ENCODE results near the gene ITGA7. TPM values are rescaled to one million over a fixed set of nuclear protein-coding genes. Genes with fewer than 3 reads are reported as not detected.

Gene ITGA7
- total and polyA plus RNA-seq, 2 of the 4 experiments (the other 2 are of a cell fraction), result 3.9 to 15.7 TPM

DNA sequence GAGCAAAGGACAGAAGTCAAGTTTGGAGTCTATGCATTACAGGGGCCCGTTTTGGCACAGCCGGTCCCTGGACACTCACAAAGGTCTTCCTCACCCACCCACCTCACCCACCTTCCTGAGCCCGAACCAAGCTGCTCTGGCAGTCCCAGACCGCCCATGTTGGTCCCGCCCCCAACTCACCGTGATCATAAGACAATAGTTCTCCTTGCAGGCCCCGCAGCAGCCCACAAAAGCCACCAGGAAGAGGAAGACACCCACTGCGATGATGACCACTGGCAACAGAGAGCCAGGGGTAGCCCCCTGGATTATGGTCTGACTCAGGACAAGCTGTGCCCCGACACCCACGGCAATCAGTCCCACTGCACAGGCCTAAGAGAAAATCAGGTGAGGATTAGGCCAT, 19.3 kb upstream of the ITGA7 start:
- Histone ChIP-seq H3K9ac (ENCODE audit: low read depth, low read length) (peak overlapping the region; percentile 94), H3K4me1 (ENCODE audit: control insufficient read depth, insufficient read depth, low read length) (peaks cover 8% of the 10 kb centered on the region)

More for the DNA sequence above, 19.3 kb upstream of the ITGA7 start:
- intact Hi-C loops (cut with micrococcal nuclease) (no loop called here), dilution Hi-C loops (cut with HindIII; ENCODE audit: low sequenced_read_pairs, unreplicated experiment) (no loop called here), in situ Hi-C loops (cut with MboI; ENCODE audit: low sequenced_read_pairs) (no loop called here)
- Histone ChIP-seq H3K27me3 (ENCODE audit: control insufficient read depth, insufficient read depth, low read length) (no peaks in the 10 kb centered on the region), H3K23ac (ENCODE audit: low read depth, low read length) (peak overlapping the region; percentile 52), H2BK15ac (ENCODE audit: low read depth, low read length) (no peak overlapping the region), H3K4me2 (ENCODE audit: low read depth, low read length) (peak overlapping the region; percentile 94), H4K91ac (ENCODE audit: insufficient read depth, low read depth, low read length) (no peak overlapping the region), H3K56ac (ENCODE audit: extremely low read depth, insufficient read depth, low read length) (0 out of 2 replicates have a peak overlapping the region, but pooled peaks have one; percentile 80), H4K8ac (ENCODE audit: low read depth in 2 of 2, low read length in 2 of 2) (no peak overlapping the region), H2BK5ac (ENCODE audit: low read depth, low read length, poor library complexity, severe bottlenecking) (peak overlapping the region; percentile 94), H2AK5ac (ENCODE audit: low read depth, low read length) (no peak overlapping the region; the same call in 1 of the 2 replicates), H2BK20ac (ENCODE audit: low read depth, low read length) (no peak overlapping the region), H4K20me1 (ENCODE audit: insufficient read depth, low read length) (peaks cover 61% of the 10 kb centered on the region), H2AK9ac (replicated peaks; ENCODE audit: low read depth, low read length, poor library complexity) (peak overlapping the region; percentile 87), H2AFZ (replicated peaks; ENCODE audit: low read length, poor library complexity) (no peak overlapping the region), H3K36me3 (ENCODE audit: control insufficient read depth, insufficient read depth, low read length) (peaks cover 45% of the 10 kb centered on the region), H3K27ac (ENCODE audit: insufficient read depth, low read length) (peak overlapping the region; percentile 98), H2BK120ac (ENCODE audit: low read depth, low read length) (no peak overlapping the region), H3K14ac (replicated peaks; ENCODE audit: low read depth, low read length) (peak overlapping the region; percentile 68), H3K4me3 (ENCODE audit: insufficient read depth, low read depth, low read length) (peak overlapping the region; percentile 90), H3K18ac (ENCODE audit: low read depth, low read length) (no peak overlapping the region), H4K5ac (ENCODE audit: low read depth, low read length) (no peak overlapping the region), H3K4ac (ENCODE audit: low read depth, low read length) (peak overlapping the region; percentile 59), H3K79me1 (ENCODE audit: low read depth in 1 of 2, low read length in 2 of 2) (peaks cover 10 to 69% of the 10 kb centered on the region in 2 experiments), H3K9me1 (ENCODE audit: insufficient read depth, low read length) (no peaks in the 10 kb centered on the region), H3K9me3 (ENCODE audit: control insufficient read depth, insufficient read depth, low read length) (no peaks in the 10 kb centered on the region)
- 60% methylated on average over 1 of the region's 10 CpGs; no CpG with 5 or more reads in 1 of the 2 experiments for WGBS, 2 experiments (ENCODE audit: extremely low coverage in 2 of 2, insufficient read length in 1 of 2)
- TF ChIP-seq SMC3 (IDR thresholded peaks at IDR 0.05; ENCODE audit: low read depth, low read length) (no peak), FOS (IDR thresholded peaks at IDR 0.05; ENCODE audit: low read depth, low read length) (no peak)
- no peak for ATAC-seq (ENCODE audit: low read depth)
- DNase-seq, result no peak
- CTCF ChIA-PET, result no interaction called here
- no TSS peak for BruUV-seq (replicated peaks)
- POLR2A ChIA-PET (ENCODE audit: unreplicated experiment), result no interaction called here

All from IMR-90 (cell line).